HG03097 (cell line): Measurements from ENCODE around the gene LSM3.
A peak's percentile ranks its signal among the peaks of the same experiment; 100 is the strongest.

Experiments used
- ATAC-seq: cut with Tn5 transposase; IDR thresholded peaks from one replicate; pipeline ENCODE4 v1.9.1; 2021; ENCODE audit not compliant: unreplicated experiment, low FRiP score

Gene LSM3

DNA sequence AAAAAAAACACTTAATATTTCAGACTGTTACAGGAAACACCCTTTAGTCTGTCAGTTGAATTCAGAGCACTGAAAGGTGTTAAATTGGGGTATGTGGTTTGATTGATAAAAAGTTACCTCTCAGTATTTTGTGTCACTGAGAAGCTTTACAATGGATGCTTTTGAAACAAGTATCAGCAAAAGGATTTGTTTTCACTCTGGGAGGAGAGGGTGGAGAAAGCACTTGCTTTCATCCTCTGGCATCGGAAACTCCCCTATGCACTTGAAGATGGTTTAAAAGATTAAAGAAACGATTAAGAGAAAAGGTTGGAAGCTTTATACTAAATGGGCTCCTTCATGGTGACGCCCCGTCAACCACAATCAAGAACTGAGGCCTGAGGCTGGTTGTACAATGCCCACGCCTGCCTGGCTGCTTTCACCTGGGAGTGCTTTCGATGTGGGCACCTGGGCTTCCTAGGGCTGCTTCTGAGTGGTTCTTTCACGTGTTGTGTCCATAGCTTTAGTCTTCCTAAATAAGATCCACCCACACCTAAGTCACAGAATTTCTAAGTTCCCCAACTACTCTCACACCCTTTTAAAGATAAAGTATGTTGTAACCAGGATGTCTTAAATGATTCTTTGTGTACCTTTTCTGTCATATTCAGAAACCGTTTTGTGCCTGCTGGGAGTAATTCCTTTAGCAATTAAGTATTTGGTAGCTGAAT lies 35.9 kb upstream of the LSM3 start:
- no peak for ATAC-seq

DNA sequence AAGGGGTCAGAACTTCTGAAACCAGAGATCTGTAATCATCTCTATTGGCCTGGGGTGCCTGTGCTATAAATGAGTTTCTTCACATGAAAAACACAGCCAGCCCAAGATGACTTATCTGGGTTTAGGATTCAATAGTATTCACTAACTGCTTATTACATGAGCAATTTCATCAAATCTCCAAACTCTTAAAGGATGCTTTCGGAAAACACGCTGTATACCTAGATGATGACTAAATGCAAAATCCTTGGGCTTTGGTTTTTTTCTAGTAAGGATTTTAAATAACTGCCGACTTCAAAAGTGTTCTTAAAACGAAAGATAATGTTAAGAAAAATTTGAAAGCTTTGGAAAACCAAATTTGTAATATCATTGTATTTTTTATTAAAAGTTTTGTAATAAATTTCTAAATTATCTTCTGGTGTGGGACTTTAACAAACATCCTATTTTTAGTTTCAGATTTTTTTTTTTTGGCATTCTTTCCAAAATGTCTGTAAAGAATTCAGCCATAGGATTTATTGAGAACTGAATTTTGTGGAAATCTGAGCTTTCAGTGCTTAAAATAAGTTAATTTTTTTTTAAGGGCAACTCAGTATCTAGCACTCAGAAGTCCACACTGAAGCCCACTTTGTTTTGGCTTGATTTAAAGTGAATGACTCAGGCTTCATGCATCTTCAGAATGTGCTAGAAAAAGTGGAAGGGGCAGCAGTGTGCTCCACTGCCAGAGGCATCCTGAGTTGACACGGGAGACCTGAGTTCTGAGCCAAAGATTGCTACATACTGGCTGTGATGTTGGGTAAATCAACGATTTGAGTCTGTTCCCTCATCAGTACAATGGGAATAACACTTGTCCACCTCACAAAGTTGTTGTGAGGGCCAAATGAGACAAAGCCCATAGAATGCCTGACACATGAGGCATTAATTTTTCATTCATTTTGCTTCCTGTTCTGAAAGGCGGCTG lies 35.1 kb upstream of the LSM3 start:
- no peak for ATAC-seq

DNA sequence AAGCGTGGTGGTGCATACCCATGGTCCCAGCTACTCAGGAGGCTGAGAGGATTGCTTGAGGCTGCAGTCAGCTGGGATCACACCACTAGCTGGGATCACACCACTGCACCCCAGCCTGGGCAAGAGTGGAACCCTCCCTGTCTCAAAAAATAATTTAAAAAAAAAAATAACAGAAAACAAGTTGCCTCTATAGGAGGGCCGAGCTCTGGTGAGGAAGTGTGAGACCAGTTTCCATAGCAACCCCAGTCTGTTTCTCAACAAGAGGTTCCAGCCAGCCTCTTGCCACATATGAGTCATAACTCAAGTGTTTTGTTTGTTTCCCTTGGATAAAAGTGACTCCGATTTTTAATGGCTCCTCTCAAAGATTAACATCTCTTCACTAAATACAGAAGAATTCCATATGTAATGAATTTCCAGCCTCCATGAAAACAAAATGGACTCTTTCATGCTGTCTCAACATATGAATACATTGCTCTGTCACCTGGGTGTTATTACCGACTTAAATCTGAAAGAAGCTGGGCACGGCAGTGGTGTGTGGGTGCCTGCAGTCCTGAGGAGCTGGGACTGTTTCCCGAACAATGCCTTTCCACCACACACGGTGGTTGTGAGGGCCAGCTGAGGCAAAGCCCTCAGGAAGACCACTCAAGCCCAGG lies 34.1 kb upstream of the LSM3 start:
- peak; percentile 76 for ATAC-seq

DNA sequence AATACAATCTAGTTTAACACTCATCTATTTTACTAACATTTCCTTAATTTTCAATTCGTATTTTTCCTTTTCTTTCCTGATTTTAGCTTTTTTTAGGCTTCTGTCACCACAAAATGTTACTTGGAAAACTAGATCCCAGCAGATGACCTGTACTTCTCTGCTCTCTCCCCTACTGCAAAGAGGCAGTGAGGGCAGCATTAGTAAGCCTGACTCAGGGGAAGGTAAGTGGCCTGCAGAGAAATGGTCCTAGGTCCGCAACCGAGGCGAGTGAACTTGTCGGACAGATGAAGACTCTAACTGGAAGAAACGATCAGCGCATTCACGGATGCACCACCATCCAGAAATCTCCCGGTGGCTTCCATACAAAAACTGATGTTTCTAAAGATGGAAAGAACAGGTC lies 33.4 kb upstream of the LSM3 start:
- ATAC-seq: no peak

DNA sequence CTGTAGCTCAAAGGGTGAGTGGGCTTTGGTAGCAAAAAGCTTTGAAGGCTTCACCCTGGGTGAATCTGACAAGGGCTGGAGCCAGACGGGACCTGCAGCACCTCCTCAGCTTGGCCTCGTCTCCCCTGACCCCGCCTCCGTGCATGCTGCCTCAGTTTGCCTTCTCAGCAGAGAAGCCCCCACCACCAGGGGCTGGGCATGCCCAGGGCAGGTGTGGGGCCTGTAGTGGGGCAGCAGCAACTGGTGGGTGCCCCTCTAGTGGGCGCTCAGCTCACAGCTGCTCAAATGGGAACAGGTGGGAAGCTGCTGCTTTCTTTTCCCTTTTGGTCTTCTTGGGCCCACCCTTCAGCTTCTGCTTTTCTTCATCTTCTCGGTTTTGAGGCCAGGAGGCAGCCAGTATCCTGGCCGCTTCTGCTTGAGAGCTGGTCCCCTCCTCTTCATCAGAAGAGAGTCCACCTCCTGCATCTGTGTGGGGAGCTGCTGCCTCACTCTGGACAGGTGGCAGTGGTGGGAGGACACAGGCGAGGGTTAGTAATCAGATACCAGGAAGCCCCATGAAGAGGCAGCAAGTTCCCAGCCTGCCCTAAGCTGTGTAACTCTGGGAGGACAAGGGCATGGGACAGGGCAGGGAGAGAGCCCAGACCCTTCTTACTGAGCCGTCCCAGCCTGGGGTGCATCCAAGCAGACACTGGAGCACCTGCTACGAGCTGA lies 32.8 kb upstream of the LSM3 start:
- no peak for ATAC-seq

DNA sequence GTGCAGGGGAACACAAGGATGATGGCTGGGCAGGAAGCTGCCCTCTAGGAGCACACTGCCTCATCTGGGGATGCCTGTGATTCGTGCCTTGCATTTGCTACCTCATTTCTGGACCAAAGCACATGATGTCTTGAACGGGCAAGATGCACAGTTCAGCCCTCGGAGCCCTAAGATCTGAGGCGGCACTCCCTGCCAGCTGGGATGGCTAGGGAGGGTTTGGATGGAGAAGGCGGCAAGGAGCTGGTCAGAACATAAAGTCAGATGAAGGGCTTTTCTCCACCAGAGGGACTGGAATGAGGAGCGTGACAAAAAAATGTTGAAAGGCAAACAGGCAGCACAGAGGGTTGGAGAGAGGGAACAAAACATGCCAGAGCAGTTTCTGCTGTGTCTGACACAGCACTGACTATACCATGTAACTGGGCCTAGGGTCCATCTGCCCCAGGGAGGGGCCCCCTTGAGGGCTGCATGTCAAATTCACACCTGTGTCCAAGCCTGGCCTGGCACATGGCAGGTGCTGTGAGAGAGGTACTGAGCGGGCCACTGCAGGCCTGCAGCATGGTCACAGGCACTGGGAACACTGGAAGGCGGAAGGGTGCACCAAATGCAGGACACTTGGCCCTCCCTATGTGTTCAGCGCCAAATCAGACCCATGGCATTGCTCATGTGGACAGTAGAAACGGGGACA lies 32.1 kb upstream of the LSM3 start:
- ATAC-seq: no peak

DNA sequence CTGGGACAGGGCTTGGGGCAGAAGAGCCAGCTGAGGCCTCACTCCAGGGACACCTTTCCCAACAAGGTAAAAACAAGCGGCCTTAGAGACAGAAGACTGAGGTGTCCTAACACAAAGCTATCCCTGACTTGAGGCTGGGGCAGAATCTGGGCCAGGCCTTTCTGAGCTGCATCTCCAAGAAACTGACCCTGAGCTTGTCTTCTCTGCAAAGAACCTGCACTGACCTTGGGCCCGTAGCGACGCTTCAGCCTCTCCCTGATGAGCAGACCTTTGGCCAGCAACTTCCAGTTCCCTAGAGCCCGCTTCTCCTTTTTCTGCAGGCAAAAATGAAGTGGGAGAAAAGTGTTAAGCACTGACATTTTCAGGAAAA lies 31.6 kb upstream of the LSM3 start:
- ATAC-seq: no peak

DNA sequence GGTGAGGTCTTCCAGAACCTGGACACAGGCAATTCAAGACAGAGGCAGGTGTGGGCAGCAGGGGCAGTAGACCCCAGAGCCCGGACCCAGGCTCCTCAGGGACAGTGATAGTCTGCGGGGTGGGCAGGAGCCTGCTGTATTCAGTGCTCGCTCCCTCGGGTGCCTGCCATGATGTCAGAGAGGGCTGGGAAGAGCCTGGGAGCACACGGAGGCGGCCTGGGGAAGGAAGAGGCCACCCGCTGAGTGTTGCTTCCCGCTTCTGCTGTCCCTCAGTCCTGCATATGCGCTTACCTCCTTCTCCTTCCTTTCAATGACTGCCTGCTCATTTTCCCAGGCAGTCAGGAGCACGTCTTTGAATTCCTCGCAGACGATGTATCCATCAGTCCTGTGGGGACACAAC lies 31.0 kb upstream of the LSM3 start:
- no peak for ATAC-seq

DNA sequence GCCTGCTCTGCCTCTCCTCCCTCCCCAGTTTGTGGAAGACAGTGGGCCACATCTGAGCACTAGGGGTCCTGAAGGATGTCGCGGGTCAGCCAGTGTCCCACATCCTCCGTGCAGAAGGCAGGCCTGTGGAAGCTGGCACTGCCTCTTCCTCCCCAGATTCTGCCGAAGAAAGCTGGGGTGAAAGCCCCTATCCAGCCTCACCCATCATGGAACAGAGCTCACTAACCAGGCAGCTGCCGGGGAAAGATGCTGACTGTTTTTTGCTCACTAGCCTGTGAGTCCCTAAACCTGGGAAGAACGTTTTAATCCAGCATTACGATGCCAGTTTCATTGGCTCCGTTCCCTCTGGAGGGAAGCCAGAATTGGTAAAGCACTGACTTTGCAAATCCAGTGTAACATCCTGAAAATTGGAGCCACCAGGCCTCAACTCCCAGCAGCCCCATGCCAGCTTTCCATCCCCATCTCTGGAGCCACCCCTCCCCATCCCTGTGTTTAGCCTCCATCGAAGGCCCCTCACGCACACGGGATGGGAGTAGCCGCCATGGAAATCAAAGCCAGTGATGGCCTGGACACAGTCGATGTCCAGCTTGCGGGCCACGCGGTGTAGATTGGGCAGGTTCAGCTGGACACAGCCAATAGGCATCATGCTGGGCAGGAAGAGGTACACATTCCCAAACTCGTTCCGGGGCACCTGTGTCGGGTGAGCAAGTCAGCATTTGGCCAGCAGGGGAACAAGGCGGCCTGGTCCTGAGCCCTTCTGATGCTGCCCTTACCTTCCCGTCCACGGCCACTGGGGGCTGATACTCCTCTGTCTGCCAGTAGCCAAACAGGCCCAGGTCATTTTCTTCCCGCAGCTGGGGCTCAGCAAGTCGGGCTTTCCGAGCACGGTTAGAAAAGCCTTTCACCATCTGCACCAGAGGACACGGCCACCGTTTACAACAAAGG lies 30.3 kb upstream of the LSM3 start:
- ATAC-seq: no peak

GRCh38 chr3:14150078-14150477 lies 28.5 kb upstream of the LSM3 start:
- no peak for ATAC-seq

GRCh38 chr3:14150491-14151230 lies 28.0 kb upstream of the LSM3 start:
- no peak for ATAC-seq

GRCh38 chr3:14151471-14152083 lies 27.0 kb upstream of the LSM3 start:
- ATAC-seq: no peak

- ATAC-seq: no peak
Observed at GRCh38 chr3:14152233-14152962, 26.2 kb upstream of the LSM3 start.

GRCh38 chr3:14152963-14153355 lies 25.7 kb upstream of the LSM3 start:
- ATAC-seq: no peak

DNA sequence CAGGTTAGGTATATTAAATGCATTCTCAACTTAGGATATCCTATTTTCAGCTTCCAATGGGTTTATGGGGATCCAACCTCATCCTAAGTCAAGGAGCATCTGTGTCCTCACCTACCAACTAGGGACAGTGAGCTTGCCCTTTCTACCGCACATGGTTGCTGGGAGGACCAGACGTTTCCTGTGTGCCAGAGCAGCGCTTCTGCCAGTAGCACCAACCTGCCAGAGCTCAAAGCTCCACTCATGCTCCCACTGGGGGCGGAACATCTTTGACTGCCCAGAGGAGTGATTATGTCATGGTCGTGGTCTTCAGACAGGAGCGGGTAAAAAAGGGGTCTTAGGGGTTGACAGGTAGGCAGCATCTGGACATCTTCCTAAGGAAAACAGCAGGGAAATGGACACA lies 25.0 kb upstream of the LSM3 start:
- ATAC-seq: no peak

DNA sequence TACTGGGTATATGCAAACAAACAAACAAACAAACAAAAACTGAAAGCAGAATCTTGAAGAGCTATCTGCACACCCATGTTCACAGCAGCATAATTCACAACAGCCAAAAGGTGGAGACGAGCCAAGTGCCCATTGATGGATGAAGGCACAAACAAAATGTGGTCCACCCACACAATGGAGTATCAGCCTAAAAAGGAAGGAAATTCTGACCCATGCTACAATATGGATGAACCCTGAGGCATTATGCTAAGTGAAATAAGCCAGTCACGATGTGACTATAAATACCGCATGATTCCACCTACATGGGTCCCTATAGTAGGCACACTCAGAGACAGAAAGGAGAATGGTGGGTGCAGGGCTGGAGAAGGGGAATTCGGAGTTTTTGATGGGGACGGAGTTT lies 24.3 kb upstream of the LSM3 start:
- ATAC-seq: no peak

DNA sequence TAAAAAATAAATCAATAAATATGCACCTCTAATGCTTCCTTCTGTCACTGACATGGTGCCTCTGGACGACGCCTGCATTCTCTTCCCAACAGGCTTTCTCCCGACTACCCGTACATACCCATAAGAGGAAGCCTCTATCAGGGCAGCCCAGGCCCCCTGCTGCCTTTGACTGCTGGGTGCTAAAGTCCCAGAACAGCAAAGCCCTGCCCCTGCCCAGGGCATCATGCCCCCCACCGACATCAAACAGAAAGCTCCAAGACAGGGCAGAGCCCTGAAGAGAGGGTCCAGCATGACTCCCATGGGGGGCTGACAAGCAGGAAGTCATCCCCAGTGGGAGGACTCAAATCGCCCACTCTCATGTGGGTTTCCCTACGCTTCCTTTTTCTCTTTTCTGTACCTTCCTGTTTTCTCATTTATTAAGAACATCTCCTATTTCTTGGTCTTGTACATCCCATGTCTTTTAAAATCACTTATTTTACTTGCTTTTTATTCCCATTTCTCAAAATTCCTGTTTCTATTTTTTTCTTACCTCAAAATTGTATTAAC lies 23.6 kb upstream of the LSM3 start:
- no peak for ATAC-seq
